Suprapubic skin (tissue), 4 donors: Measurements from ENCODE around the gene CDH13. TPM values are rescaled to one million over a fixed set of nuclear protein-coding genes. Genes with fewer than 3 reads are reported as not detected.

ENCODE experiments used
- DNase-seq, 2 donors: peaks; one replicate each; pipeline ENCODE4 v3.0.0-alpha.2; 2019; ENCODE audit warnings: low spot score in 2 of 2
- H3K27ac ChIP-seq: fragments of 200-600 bp; sonication (generic); one replicate; pipeline ENCODE4 v1.5.1; 2019
- H3K27me3 ChIP-seq: fragments of 200-600 bp; sonication (generic); one replicate; pipeline ENCODE4 v1.5.1; 2019
- H3K36me3 ChIP-seq: fragments of 200-600 bp; sonication (generic); one replicate; pipeline ENCODE4 v1.5.1; 2019
- H3K4me1 ChIP-seq: fragments of 200-600 bp; sonication (generic); one replicate; pipeline ENCODE4 v1.5.1; 2019
- H3K4me3 ChIP-seq: fragments of 200-600 bp; sonication (generic); one replicate; pipeline ENCODE4 v1.5.1; 2019; ENCODE audit warnings: mild to moderate bottlenecking
- H3K9me3 ChIP-seq: fragments of 200-600 bp; sonication (generic); one replicate; pipeline ENCODE4 v1.5.1; 2019
- CTCF ChIP-seq, 2 donors: fragments of 200-600 bp in 1 of 2; fragments of 450-650 bp in 1 of 2; sonication (generic) in 1 of 2; IDR thresholded peaks; one replicate each; pipeline ENCODE4 v1.5.1; 2016 to 2019; ENCODE audit warnings: antibody characterized with exemption in 2 of 2, mild to moderate bottlenecking in 1 of 2, moderate library complexity in 1 of 2
- EP300 ChIP-seq: sonication (generic); formaldehyde crosslinking; IDR thresholded peaks from one replicate; pipeline ENCODE4 v1.6.1; 2017; ENCODE audit warnings: antibody characterized with exemption
- POLR2A ChIP-seq, 2 donors: fragments of 450-650 bp; IDR thresholded peaks; one replicate each; pipeline ENCODE4 v1.6.1; 2017; ENCODE audit warnings: antibody characterized with exemption in 2 of 2, mild to moderate bottlenecking in 2 of 2, moderate library complexity in 2 of 2
- POLR2AphosphoS5 ChIP-seq, 3 donors: sonication (generic); formaldehyde crosslinking; IDR thresholded peaks; one replicate each; pipeline ENCODE4 v1.6.1; 2017; ENCODE audit warnings: antibody characterized with exemption in 3 of 3
- WGBS: methylation state at CpG from one replicate; pipeline ENCODE4 v1.1.5; 2018; 5-methylcytosine and 5-hydroxymethylcytosine counted together
- total RNA-seq, 4 donors: library from RNA; depleted of rRNA; stranded (reverse); fragments of >200 nt; gene quantifications; one replicate each; pipeline ENCODE4 v1.1.0, GENCODE V29; 2016

The CDH13 gene
- total RNA-seq, 4 donors from 2014 or later, result 90.4 to 176 (median 139) TPM

- Histone ChIP-seq H3K27me3 (no peaks in the 10 kb centered on the region), H3K4me1 (no peaks in the 10 kb centered on the region), H3K9me3 (no peaks in the 10 kb centered on the region), H3K27ac (no peak overlapping the region), H3K4me3 (no peak overlapping the region), H3K36me3 (no peaks in the 10 kb centered on the region)
- 90% methylated on average over 5 of the region's 5 CpGs for WGBS
- no peak for TF ChIP-seq CTCF (IDR thresholded peaks at IDR 0.05)
- no peak for TF ChIP-seq EP300
- no peak for TF ChIP-seq POLR2A (IDR thresholded peaks at IDR 0.05)
- TF ChIP-seq POLR2AphosphoS5 (IDR thresholded peaks at IDR 0.05), result no peak
- no peak for DNase-seq
These were observed 570.7 kb downstream of the CDH13 start for GRCh38 chr16:83197450-83197849.

- Histone ChIP-seq H3K27ac (no peak overlapping the region), H3K9me3 (no peaks in the 10 kb centered on the region), H3K4me3 (no peak overlapping the region), H3K36me3 (no peaks in the 10 kb centered on the region), H3K4me1 (no peaks in the 10 kb centered on the region), H3K27me3 (no peaks in the 10 kb centered on the region)
- WGBS, result 67% methylated on average over 4 of the region's 4 CpGs
- TF ChIP-seq POLR2AphosphoS5 (IDR thresholded peaks at IDR 0.05) (no peak), POLR2A (IDR thresholded peaks at IDR 0.05) (no peak), EP300 (no peak), CTCF (IDR thresholded peaks at IDR 0.05) (no peak)
- DNase-seq, result no peak
These were observed 572.2 kb downstream of the CDH13 start for GRCh38 chr16:83198977-83199376.

GRCh38 chr16:83200005-83200779 lies 573.4 kb downstream of the CDH13 start:
- no peaks in the 10 kb centered on the region for H3K36me3 ChIP-seq
- H3K4me3 ChIP-seq, result no peak overlapping the region
- WGBS, result 78% methylated on average over 13 of the region's 13 CpGs
- TF ChIP-seq EP300 (no peak), POLR2AphosphoS5 (IDR thresholded peaks at IDR 0.05) (no peak)
- no peaks in the 10 kb centered on the region for H3K4me1 ChIP-seq
- no peak for DNase-seq
- H3K9me3 ChIP-seq, result no peaks in the 10 kb centered on the region
- no peak overlapping the region for H3K27ac ChIP-seq
- H3K27me3 ChIP-seq, result no peaks in the 10 kb centered on the region

- Histone ChIP-seq H3K4me1 (no peaks in the 10 kb centered on the region), H3K27me3 (no peaks in the 10 kb centered on the region), H3K36me3 (no peaks in the 10 kb centered on the region), H3K9me3 (no peaks in the 10 kb centered on the region), H3K27ac (no peak overlapping the region), H3K4me3 (no peak overlapping the region)
- WGBS, result 95% methylated on average over 9 of the region's 9 CpGs
- DNase-seq, result no peak
- TF ChIP-seq CTCF (IDR thresholded peaks at IDR 0.05) (no peak), EP300 (no peak), POLR2A (IDR thresholded peaks at IDR 0.05) (no peak), POLR2AphosphoS5 (IDR thresholded peaks at IDR 0.05) (no peak)
These were observed 575.0 kb downstream of the CDH13 start for GRCh38 chr16:83201748-83202147.

GRCh38 chr16:83205896-83206295 lies 579.1 kb downstream of the CDH13 start:
- DNase-seq, result no peak
- Histone ChIP-seq H3K9me3 (no peaks in the 10 kb centered on the region), H3K4me1 (no peaks in the 10 kb centered on the region), H3K27me3 (no peaks in the 10 kb centered on the region), H3K27ac (no peak overlapping the region), H3K36me3 (no peaks in the 10 kb centered on the region), H3K4me3 (no peak overlapping the region)
- WGBS, result 82% methylated on average over 6 of the region's 6 CpGs
- TF ChIP-seq EP300, result no peak
- TF ChIP-seq CTCF (IDR thresholded peaks at IDR 0.05), result no peak
- TF ChIP-seq POLR2A (IDR thresholded peaks at IDR 0.05), result no peak
- no peak for TF ChIP-seq POLR2AphosphoS5 (IDR thresholded peaks at IDR 0.05)

GRCh38 chr16:83206426-83206825 lies 579.7 kb downstream of the CDH13 start:
- Histone ChIP-seq H3K27ac (no peak overlapping the region), H3K36me3 (no peaks in the 10 kb centered on the region), H3K9me3 (no peaks in the 10 kb centered on the region), H3K27me3 (no peaks in the 10 kb centered on the region), H3K4me1 (no peaks in the 10 kb centered on the region), H3K4me3 (no peak overlapping the region)
- WGBS, result 83% methylated on average over 5 of the region's 5 CpGs
- TF ChIP-seq EP300 (no peak), POLR2A (IDR thresholded peaks at IDR 0.05) (no peak), CTCF (IDR thresholded peaks at IDR 0.05) (no peak), POLR2AphosphoS5 (IDR thresholded peaks at IDR 0.05) (no peak)
- DNase-seq, result no peak
